HEK293T (cell line): Measurements from ENCODE around the gene NUMB.

Experiments
- CTCF ChIA-PET: fragments of 350-600 bp; formaldehyde crosslinking; extraction: SDS; loops from one replicate; lab custom pipeline; 2021; ENCODE audit warnings: antibody characterized with exemption, inconsistent platforms; lab: Yijun Ruan, JAX
- POLR2A ChIA-PET: fragments of 350-600 bp; formaldehyde crosslinking; extraction: SDS; loops from one replicate; lab custom pipeline; 2020; ENCODE audit warnings: antibody characterized with exemption, inconsistent platforms; lab: Yijun Ruan, JAX
- DNase-seq: peaks from one replicate; pipeline ENCODE4 v3.0.0; 2012; ENCODE audit warnings: mixed read lengths; ENCODE audit errors: extremely low spot score
- ARNT ChIP-seq: fragments of 450-650 bp; IDR thresholded peaks from 2 replicates; pipeline ENCODE4 v1.6.1; 2017; ENCODE audit warnings: mild to moderate bottlenecking
- BHLHE40 ChIP-seq: fragments of 450-650 bp; IDR thresholded peaks from 2 replicates; pipeline ENCODE4 v1.6.1; 2016; ENCODE audit warnings: mild to moderate bottlenecking, moderate library complexity, borderline replicate concordance
- CTBP1 ChIP-seq: fragments of 450-650 bp; IDR thresholded peaks from 2 replicates; pipeline ENCODE4 v1.6.1; 2016; ENCODE audit warnings: borderline replicate concordance
- ELF4 ChIP-seq: fragments of 450-650 bp; IDR thresholded peaks from 2 replicates; pipeline ENCODE4 v1.6.1; 2017; ENCODE audit warnings: antibody characterized with exemption
- FOXA1 ChIP-seq: fragments of 450-650 bp; IDR thresholded peaks from 2 replicates; pipeline ENCODE4 v1.6.1; 2016; ENCODE audit warnings: mild to moderate bottlenecking
- FOXK2 ChIP-seq: fragments of 450-650 bp; IDR thresholded peaks from 2 replicates; pipeline ENCODE4 v1.6.1; 2016; ENCODE audit warnings: mild to moderate bottlenecking
- FOXM1 ChIP-seq: fragments of 450-650 bp; IDR thresholded peaks from 2 replicates; pipeline ENCODE4 v1.6.1; 2017; ENCODE audit warnings: mild to moderate bottlenecking, borderline replicate concordance
- HDGF ChIP-seq: fragments of 450-650 bp; IDR thresholded peaks from 2 replicates; pipeline ENCODE4 v1.6.1; 2017; ENCODE audit warnings: antibody characterized with exemption, borderline replicate concordance
- L3MBTL2 ChIP-seq: fragments of 450-650 bp; conservative IDR thresholded peaks from 2 replicates; pipeline ENCODE4 v1.6.1; 2016; ENCODE audit warnings: mild to moderate bottlenecking
- LEF1 ChIP-seq: fragments of 450-650 bp; IDR thresholded peaks from 2 replicates; pipeline ENCODE4 v1.6.1; 2017; ENCODE audit warnings: mild to moderate bottlenecking, borderline replicate concordance
- NFRKB ChIP-seq: fragments of 450-650 bp; IDR thresholded peaks from 2 replicates; pipeline ENCODE4 v1.6.1; 2016; ENCODE audit warnings: mild to moderate bottlenecking, moderate library complexity
- SP1 ChIP-seq: fragments of 450-650 bp; IDR thresholded peaks from 2 replicates; pipeline ENCODE4 v1.6.1; 2017
- SUZ12 ChIP-seq: fragments of 450-650 bp; IDR thresholded peaks from 2 replicates; pipeline ENCODE4 v1.6.1; 2016; ENCODE audit warnings: mild to moderate bottlenecking
- TARDBP ChIP-seq: fragments of 450-650 bp; IDR thresholded peaks from 2 replicates; pipeline ENCODE4 v1.6.1; 2016
- ZNF384 ChIP-seq: fragments of 450-650 bp; IDR thresholded peaks from 2 replicates; pipeline ENCODE4 v1.6.1; 2016
- TF ChIP-seq, protein P1 (sequence below): fragments of 450-650 bp; IDR thresholded peaks from 2 replicates; pipeline ENCODE4 v1.6.1; 2016

Gene NUMB

DNA sequence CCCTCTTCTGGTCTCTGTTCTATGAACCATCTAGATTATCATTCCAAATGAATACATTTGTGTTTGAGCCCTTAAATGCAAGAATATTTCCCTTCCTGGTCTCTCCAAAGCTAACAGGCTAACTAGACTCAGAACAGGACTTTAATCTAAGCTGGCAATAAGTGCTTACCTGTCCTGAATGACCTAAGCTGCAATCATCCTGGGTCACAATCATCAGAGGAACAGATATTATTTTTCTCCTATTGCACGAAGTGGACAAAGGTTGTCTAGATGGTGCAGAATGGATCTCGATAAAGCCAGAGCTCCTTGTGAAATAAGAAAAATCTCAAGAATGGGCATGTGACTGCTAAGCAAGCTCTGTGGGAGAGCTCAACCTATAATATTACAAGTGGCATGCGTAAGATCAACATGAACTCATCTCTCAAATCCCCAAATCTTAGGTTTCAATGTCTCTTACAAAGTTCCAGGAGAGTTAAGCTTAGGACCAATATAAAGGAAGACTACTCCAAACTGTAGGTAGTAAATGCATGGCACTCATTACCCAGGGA is 10.6 kb upstream of the NUMB start:
- CTCF ChIA-PET, result interaction anchor here (0.6 to 1.2 kb wide), 2 partner anchors 174 to 534 kb away, joined by 3 to 4 read pairs; no protein-coding TSS in a partner anchor
- DNase-seq, result no peak
- TF ChIP-seq SUZ12 (no peak), FOXA1 (no peak), NFRKB (no peak), FOXK2 (no peak), TARDBP (no peak), ELF4 (no peak), HDGF (no peak), ARNT (no peak), CTBP1 (no peak), LEF1 (no peak), SP1 (no peak), L3MBTL2 (no peak), FOXM1 (no peak), ZNF384 (no peak)
- TF ChIP-seq, protein P1, sequence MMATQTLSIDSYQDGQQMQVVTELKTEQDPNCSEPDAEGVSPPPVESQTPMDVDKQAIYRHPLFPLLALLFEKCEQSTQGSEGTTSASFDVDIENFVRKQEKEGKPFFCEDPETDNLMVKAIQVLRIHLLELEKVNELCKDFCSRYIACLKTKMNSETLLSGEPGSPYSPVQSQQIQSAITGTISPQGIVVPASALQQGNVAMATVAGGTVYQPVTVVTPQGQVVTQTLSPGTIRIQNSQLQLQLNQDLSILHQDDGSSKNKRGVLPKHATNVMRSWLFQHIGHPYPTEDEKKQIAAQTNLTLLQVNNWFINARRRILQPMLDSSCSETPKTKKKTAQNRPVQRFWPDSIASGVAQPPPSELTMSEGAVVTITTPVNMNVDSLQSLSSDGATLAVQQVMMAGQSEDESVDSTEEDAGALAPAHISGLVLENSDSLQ, result no peak
- POLR2A ChIA-PET, result interaction anchor here (2.2 kb wide), 1 partner anchor 10 kb away, joined by 14 read pairs; the partner anchor contains the start of gene NUMB

DNA sequence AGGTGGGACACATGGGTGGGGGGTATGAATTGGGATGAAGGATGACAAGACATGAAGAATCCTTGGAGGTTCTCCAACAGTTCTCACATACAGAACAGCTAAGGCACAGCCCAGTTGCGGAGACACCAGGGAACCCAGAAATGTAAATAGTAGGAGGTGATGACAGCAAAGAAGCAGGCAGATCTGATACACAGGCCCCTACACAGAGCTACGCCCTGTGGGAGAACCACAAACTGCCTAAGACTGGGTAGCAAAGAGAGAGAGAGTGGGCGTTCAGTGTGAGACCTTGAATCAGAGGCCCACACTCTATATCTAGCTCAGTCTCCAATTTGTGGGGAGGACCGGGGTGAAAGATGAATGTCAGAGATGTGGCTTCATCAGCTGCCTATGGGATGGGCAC is 9.5 kb upstream of the NUMB start:
- POLR2A ChIA-PET, result interaction anchor here (2.2 kb wide), 1 partner anchor 9 kb away, joined by 14 read pairs; the partner anchor contains the start of gene NUMB
- DNase-seq, result no peak
- no peak for TF ChIP-seq HDGF
- no peak for TF ChIP-seq ELF4
- TF ChIP-seq NFRKB, result no peak
- TF ChIP-seq FOXA1, result no peak
- no peak for TF ChIP-seq BHLHE40
- TF ChIP-seq, protein P1, result no peak
- TF ChIP-seq ZNF384, result no peak
- no peak for TF ChIP-seq SUZ12
- no peak for TF ChIP-seq ARNT
- no peak for TF ChIP-seq TARDBP
- TF ChIP-seq LEF1, result no peak
- TF ChIP-seq FOXK2, result no peak
- no peak for TF ChIP-seq CTBP1
- no peak for TF ChIP-seq SP1
- no peak for TF ChIP-seq FOXM1
- CTCF ChIA-PET, result interaction anchor here (0.5 to 0.8 kb wide), 2 partner anchors 172 to 393 kb away, joined by 3 read pairs; no protein-coding TSS in a partner anchor

DNA sequence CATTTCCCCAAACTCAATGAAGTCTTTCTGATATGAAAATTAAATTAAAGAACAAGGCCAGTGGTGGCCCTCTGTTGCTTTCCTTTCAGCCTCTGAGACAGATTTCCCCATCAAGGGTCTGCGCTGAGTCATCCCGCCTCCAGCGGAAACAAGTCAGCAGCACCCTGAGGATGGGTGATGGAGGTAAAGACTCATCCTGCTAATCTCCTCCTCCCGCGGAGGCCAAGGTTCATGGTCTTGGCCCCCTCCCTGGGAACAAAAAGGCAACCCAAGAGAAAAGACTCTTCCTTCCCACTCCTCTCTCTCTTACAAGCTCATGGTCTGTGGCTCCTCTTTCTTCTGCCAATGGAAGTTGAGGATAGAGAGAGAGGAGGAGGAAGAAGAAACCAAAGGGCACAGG is 9.0 kb upstream of the NUMB start:
- POLR2A ChIA-PET, result interaction anchor here (2.2 kb wide), 1 partner anchor 9 kb away, joined by 14 read pairs; the partner anchor contains the start of gene NUMB
- no peak for DNase-seq
- TF ChIP-seq HDGF (no peak), L3MBTL2 (no peak), SUZ12 (no peak), CTBP1 (no peak)
- TF ChIP-seq, protein P1, result no peak
- CTCF ChIA-PET, result interaction anchor here (0.5 kb wide), 1 partner anchor 393 kb away, joined by 3 read pairs; no protein-coding TSS in a partner anchor

DNA sequence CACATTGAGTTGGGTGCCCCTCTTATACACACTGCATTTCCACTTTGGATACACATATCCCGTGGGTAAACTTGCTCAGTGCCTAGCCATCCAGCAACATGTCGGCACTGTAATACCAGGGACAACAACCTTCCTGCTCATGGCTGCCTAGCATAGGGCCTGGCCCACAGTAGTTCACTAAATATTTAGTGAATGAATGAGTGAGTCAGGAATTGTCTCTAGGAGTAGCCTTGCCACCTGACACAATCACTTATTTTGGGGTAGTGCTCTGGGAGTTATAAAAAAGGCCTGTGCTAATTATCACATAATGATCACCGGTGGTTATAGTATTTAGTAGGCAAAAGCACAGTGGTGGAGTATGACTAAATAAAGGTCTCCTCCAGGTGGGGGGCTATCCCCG is 8.5 kb upstream of the NUMB start:
- POLR2A ChIA-PET, result interaction anchor here (2.2 kb wide), 1 partner anchor 8 kb away, joined by 14 read pairs; the partner anchor contains the start of gene NUMB
- TF ChIP-seq SUZ12 (no peak), BHLHE40 (no peak), NFRKB (no peak), FOXK2 (no peak), FOXA1 (no peak), HDGF (no peak), ZNF384 (no peak), SP1 (no peak), FOXM1 (no peak), ARNT (no peak), ELF4 (no peak), L3MBTL2 (no peak), TARDBP (no peak), CTBP1 (no peak), LEF1 (no peak)
- TF ChIP-seq, protein P1, result no peak
- CTCF ChIA-PET, result interaction anchor here (0.6 kb wide), 1 partner anchor 451 kb away, joined by 3 read pairs; no protein-coding TSS in a partner anchor
- DNase-seq, result no peak

DNA sequence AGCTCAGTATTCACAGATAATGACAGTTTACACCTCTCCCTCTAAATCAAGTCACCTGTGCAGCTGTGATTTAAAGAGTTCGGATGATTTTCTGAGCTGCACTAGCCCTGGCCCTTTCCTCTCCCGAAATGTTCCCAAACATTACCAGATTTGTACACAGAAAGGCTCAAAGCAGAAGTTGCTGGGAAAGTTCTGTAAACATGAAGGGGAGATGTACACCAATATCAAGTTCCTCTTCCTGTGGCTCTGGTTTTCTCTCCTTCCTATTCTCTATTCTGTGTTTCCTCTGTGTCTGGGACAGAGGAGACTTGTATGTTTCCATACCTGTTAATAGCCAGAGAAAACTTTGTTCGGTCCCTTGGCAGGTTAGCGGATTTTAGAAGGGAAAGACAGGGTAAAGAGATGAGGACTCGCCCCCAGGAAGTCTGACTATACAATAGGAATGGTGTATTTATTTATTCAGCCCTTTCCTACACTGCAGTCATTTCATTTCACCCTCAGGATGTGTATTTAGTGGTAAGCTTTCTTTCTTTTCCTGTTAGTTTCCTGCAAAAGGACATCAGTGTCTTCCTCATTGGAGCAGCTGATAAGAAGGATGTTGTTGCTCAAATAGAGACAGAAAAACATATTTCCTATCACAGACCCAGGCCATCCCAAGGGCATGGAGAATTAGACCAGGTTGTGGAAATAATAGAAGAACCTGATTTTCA is 7.6 kb upstream of the NUMB start:
- no peak for DNase-seq
- POLR2A ChIA-PET, result no interaction called here
- CTCF ChIA-PET, result no interaction called here
- TF ChIP-seq ELF4 (no peak), BHLHE40 (no peak), ZNF384 (no peak), TARDBP (no peak), LEF1 (no peak), FOXM1 (no peak), CTBP1 (no peak)
